ENCODE measurements around the gene ANK3. TPM values are rescaled to one million over a fixed set of nuclear protein-coding genes. Genes with fewer than 3 reads are reported as not detected.

The ANK3 gene
- total RNA-seq, 4 donors from 2014 or later = 86.3 to 224 (median 139) TPM

DNA sequence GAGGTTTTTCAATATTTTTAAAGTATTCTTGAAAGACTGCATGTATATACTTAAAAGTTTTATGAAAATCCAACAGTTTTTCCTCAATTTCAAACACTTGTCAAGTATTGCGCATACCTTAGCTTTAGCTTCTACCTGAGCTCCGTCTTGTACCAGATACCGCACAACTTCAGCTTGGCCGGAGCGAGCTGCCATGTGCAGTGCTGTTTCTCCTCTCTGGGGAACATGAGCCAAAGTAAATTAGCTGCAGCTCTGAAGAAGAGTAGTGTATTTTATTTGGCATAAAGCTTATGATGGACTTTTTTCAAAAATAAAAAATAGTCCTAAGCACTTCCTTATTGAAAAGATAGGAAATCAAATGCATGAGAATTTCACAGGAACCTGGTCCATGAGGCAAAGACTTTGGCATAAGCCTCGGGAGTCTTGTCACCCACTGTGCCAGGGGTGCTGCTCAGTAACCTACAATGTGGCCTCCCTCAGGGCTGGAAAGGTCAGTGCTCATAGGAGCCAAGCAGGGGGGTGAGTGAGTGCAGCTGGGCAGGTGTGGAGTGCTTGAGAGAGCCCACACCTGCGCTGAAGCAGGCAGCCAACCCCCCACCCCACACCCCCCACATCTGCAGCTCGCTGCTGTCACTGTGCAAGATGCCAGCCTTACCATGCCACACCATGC, 189.5 kb downstream of the ANK3 start:
- H3K27me3 ChIP-seq = no peaks in the 10 kb centered on the region
- TF ChIP-seq EP300 (IDR thresholded peaks at IDR 0.05) = no peak
- TF ChIP-seq, protein P1, sequence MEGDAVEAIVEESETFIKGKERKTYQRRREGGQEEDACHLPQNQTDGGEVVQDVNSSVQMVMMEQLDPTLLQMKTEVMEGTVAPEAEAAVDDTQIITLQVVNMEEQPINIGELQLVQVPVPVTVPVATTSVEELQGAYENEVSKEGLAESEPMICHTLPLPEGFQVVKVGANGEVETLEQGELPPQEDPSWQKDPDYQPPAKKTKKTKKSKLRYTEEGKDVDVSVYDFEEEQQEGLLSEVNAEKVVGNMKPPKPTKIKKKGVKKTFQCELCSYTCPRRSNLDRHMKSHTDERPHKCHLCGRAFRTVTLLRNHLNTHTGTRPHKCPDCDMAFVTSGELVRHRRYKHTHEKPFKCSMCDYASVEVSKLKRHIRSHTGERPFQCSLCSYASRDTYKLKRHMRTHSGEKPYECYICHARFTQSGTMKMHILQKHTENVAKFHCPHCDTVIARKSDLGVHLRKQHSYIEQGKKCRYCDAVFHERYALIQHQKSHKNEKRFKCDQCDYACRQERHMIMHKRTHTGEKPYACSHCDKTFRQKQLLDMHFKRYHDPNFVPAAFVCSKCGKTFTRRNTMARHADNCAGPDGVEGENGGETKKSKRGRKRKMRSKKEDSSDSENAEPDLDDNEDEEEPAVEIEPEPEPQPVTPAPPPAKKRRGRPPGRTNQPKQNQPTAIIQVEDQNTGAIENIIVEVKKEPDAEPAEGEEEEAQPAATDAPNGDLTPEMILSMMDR (IDR thresholded peaks at IDR 0.05) = no peak
- WGBS, 2 donors = 69 to 74% methylated on average over 8 of the region's 8 CpGs
- H3K4me1 ChIP-seq = peaks cover 0 to 7% (median 0%) of the 10 kb centered on the region in 4 donors
- H3K9me3 ChIP-seq = no peaks in the 10 kb centered on the region
- H3K36me3 ChIP-seq = peaks cover 0 to 31% (median 0%) of the 10 kb centered on the region in 3 donors
- no peak for DNase-seq (ENCODE audit: low spot score in 2 of 2)
- H3K27ac ChIP-seq = no peak overlapping the region
- no peak overlapping the region for H3K4me3 ChIP-seq

DNA sequence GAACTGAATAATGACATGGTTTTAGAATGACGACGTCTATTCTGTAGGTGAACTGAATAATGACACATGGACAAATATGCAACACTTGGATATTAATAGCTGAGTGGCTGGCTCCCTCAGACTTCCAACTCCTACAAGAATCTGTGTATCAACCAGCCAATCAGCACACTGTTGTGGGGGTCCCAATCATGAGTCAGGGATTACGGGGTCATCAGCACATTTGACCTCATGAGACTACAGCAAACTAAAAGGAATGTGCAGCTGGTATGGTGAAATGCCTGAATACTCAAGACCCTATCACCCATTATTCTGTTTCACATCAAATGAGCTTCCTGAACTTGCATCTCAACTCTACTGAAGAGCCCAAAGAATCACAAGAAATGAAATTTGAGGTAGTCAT, 192.5 kb downstream of the ANK3 start:
- H3K9me3 ChIP-seq = no peaks in the 10 kb centered on the region
- WGBS, 2 donors = 57 to 81% methylated on average over 3 of the region's 3 CpGs
- TF ChIP-seq EP300 (IDR thresholded peaks at IDR 0.05) (no peak), POLR2A (IDR thresholded peaks at IDR 0.05) (no peak)
- TF ChIP-seq, protein P1 (IDR thresholded peaks at IDR 0.05) = no peak
- H3K27ac ChIP-seq = no peak overlapping the region
- peaks cover 0 to 32% (median 0%) of the 10 kb centered on the region in 3 donors for H3K36me3 ChIP-seq
- peaks cover 0 to 7% (median 0%) of the 10 kb centered on the region in 4 donors for H3K4me1 ChIP-seq
- DNase-seq (ENCODE audit: low spot score in 2 of 2) = no peak
- H3K4me3 ChIP-seq = no peak overlapping the region
- no peaks in the 10 kb centered on the region for H3K27me3 ChIP-seq

DNA sequence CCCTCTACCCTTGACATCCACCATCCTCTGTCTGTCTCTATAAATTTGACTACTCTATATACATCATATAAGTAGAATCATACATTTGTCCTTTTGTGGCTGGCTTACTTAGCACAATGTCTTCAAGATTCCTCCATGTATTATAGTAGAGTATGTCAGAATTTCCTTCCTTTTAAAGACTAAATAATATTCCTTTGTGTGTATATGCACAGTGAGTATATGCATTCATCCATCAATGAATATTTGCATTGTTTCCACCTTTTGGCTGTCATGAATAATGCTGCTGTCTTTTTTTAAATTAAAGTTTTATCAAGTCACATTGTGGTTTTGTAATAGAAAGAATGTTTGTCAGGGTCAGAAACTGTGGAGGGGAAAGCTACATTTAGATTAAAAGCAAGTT, 195.3 kb downstream of the ANK3 start:
- no peak for DNase-seq (ENCODE audit: low spot score in 2 of 2)
- Histone ChIP-seq H3K27ac (no peak overlapping the region), H3K4me3 (no peak overlapping the region), H3K27me3 (no peaks in the 10 kb centered on the region), H3K36me3 (peaks cover 0 to 43% (median 0%) of the 10 kb centered on the region in 3 donors), H3K4me1 (no peaks in the 10 kb centered on the region), H3K9me3 (peaks cover 0 to 6% (median 0%) of the 10 kb centered on the region in 4 donors)
- no peak for TF ChIP-seq EP300 (IDR thresholded peaks at IDR 0.05)
- TF ChIP-seq POLR2A (IDR thresholded peaks at IDR 0.05) = no peak
- TF ChIP-seq, protein P1 (IDR thresholded peaks at IDR 0.05) = no peak

DNA sequence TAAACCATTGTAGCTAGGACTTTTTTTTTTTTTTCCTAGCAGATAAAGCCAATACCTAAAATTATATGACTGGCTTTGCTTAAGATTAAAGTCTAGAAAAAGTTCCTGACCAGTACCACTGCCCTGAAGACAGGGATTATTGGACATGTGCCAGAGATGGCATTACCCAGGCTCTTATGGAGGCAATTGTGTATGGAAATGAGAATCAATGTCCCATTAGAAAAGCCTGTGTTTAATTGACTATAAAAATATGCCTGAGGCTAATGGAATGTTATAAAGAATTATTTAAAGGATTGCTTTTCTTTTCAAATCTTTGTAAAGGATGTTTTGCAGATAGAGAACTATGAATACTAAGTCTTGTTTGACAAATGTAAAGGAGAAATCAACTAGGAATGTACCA, 196.7 kb downstream of the ANK3 start:
- no peaks in the 10 kb centered on the region for H3K27me3 ChIP-seq
- TF ChIP-seq EP300 (IDR thresholded peaks at IDR 0.05) (no peak), POLR2A (IDR thresholded peaks at IDR 0.05) (no peak)
- TF ChIP-seq, protein P1 (IDR thresholded peaks at IDR 0.05) = no peak
- peaks cover 0 to 6% (median 0%) of the 10 kb centered on the region in 4 donors for H3K4me1 ChIP-seq
- H3K27ac ChIP-seq = no peak overlapping the region
- peaks cover 0 to 38% (median 0%) of the 10 kb centered on the region in 3 donors for H3K36me3 ChIP-seq
- DNase-seq (ENCODE audit: low spot score in 2 of 2) = no peak
- H3K9me3 ChIP-seq = peaks cover 0 to 6% (median 0%) of the 10 kb centered on the region in 4 donors
- H3K4me3 ChIP-seq = no peak overlapping the region

DNA sequence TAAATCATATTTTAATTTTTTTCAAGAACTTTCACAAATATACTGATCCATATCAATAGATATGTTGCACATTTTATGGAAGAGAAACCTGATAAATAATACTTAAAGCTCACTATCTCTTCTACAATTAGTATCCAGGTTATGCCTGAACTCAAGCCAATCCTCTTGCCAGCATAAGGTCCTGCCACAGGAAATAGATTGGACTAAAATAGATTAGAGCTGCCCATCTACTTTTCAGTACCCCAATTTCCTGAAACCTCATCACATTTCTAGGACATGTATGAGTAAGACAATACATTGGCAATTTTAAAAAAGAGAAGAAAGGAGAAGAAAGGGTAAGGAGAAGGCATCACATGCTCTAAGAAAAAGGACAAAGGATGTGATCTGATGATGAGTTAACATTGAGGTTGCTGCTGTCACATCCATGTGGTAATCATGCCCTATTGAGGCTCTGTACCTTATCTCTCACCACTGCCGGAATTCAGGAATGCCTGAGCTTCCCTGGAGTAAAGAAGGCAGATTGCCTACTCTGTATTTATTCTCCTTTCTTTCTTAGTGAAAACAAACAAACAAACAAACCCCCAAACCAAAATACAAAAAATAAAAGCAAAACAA, 199.7 kb downstream of the ANK3 start:
- H3K4me3 ChIP-seq = no peak overlapping the region
- no peak overlapping the region for H3K27ac ChIP-seq
- H3K9me3 ChIP-seq = peaks cover 0 to 6% (median 0%) of the 10 kb centered on the region in 4 donors
- DNase-seq (ENCODE audit: low spot score in 2 of 2) = no peak
- H3K4me1 ChIP-seq = peaks cover 0 to 10% (median 0%) of the 10 kb centered on the region in 4 donors
- H3K36me3 ChIP-seq = peaks cover 0 to 24% (median 0%) of the 10 kb centered on the region in 3 donors
- H3K27me3 ChIP-seq = no peaks in the 10 kb centered on the region
- TF ChIP-seq, protein P1 (IDR thresholded peaks at IDR 0.05) = no peak
- TF ChIP-seq POLR2A (IDR thresholded peaks at IDR 0.05) (no peak), EP300 (IDR thresholded peaks at IDR 0.05) (no peak)
- WGBS, 2 donors = 88 to 92% methylated on average over 1 of the region's 1 CpG

Measured in tibial nerve (tissue), 4 donors.